NCI-H82 treated with DMSO at 0.1 percent for 48 hours (cell line): ENCODE data around the gene BICD1.
A peak's percentile ranks its signal among the peaks of the same experiment; 100 is the strongest.

ENCODE experiments used
- DNase-seq: peaks from one replicate; lab custom pipeline; 2025; ENCODE audit not compliant: unreplicated experiment; lab: John Stamatoyannopoulos, UW

Gene BICD1

GRCh38 chr12:32399370-32400113 is 292.9 kb downstream of the BICD1 start, which contains the start of gene FGD4:
FGD4 (plus strand) TSS chr12:32399558.
- DNase-seq: peak; percentile 75

GRCh38 chr12:32400114-32400672 is 293.5 kb downstream of the BICD1 start:
- DNase-seq: no peak

GRCh38 chr12:32400866-32401265 is 294.2 kb downstream of the BICD1 start:
- DNase-seq: no peak

GRCh38 chr12:32402170-32402569 is 295.5 kb downstream of the BICD1 start:
- no peak for DNase-seq

GRCh38 chr12:32402946-32403345 is 296.3 kb downstream of the BICD1 start:
- no peak for DNase-seq

- no peak for DNase-seq
Observed at GRCh38 chr12:32407795-32408194, 301.1 kb downstream of the BICD1 start.

GRCh38 chr12:32413412-32413811 is 306.8 kb downstream of the BICD1 start:
- no peak for DNase-seq

GRCh38 chr12:32418221-32418620 is 311.6 kb downstream of the BICD1 start:
- DNase-seq: no peak

GRCh38 chr12:32418903-32419519 is 312.4 kb downstream of the BICD1 start:
- no peak for DNase-seq

GRCh38 chr12:32419520-32419960 is 312.9 kb downstream of the BICD1 start:
- no peak for DNase-seq

GRCh38 chr12:32420356-32420755 is 313.7 kb downstream of the BICD1 start:
- DNase-seq: no peak

- DNase-seq: no peak
Observed at GRCh38 chr12:32423559-32423958, 316.9 kb downstream of the BICD1 start.

GRCh38 chr12:32431025-32431424 is 324.4 kb downstream of the BICD1 start:
- DNase-seq: no peak
